HFFc6 (cell line): ENCODE results near the gene ACOT7. TPM values are rescaled to one million over a fixed set of nuclear protein-coding genes. Genes with fewer than 3 reads are reported as not detected.

Source experiments
- DNase-seq: peaks from one replicate; pipeline ENCODE4 v3.0.0-alpha.2; 2018
- H3K27ac Mint-ChIP-seq: 2 replicates; pipeline ENCODE4 v1.8.0; 2020; ENCODE audit warnings: mild to moderate bottlenecking, mixed read lengths
- H3K27me3 Mint-ChIP-seq: 2 replicates; pipeline ENCODE4 v1.8.0; 2021; ENCODE audit warnings: mild to moderate bottlenecking, moderate library complexity, mixed read lengths; ENCODE audit not compliant: insufficient read depth
- H3K36me3 Mint-ChIP-seq: 2 replicates; pipeline ENCODE4 v1.8.0; 2021; ENCODE audit warnings: low read depth, mixed read lengths
- H3K4me1 Mint-ChIP-seq: 2 replicates; pipeline ENCODE4 v1.8.0; 2020; ENCODE audit warnings: low read depth, mixed read lengths
- H3K4me3 Mint-ChIP-seq: 2 replicates; pipeline ENCODE4 v1.8.0; 2020; ENCODE audit warnings: mild to moderate bottlenecking, moderate library complexity, mixed read lengths
- H3K9me3 Mint-ChIP-seq: 2 replicates; pipeline ENCODE4 v1.8.0; 2020; ENCODE audit warnings: mild to moderate bottlenecking, mixed read lengths
- CTCF ChIP-seq: fragments of 200-600 bp; sonication (generic); IDR thresholded peaks from 2 replicates; pipeline ENCODE4 v1.5.0; 2021; ENCODE audit warnings: antibody characterized with exemption, mild to moderate bottlenecking
- total RNA-seq, 6 experiments: library from RNA; stranded (reverse); fragmentation: NEBNext Ultra II Directional; extraction: Animal tissue kit (Norgen Biotek cat#: 25700); gene quantifications; 2 replicates in 1 of 6; 3 replicates in 5 of 6; pipeline ENCODE4 v1.2.3, GENCODE V29; 2021

ACOT7 gene
- total RNA-seq, 6 experiments from 2014 or later = 103 to 125 (median 111) TPM

- TF ChIP-seq CTCF = no peak
- H3K4me3 Mint-ChIP-seq = no peak overlapping the region
- H3K27me3 Mint-ChIP-seq = peaks cover 1% of the 10 kb centered on the region
- H3K27ac Mint-ChIP-seq = no peak overlapping the region
- H3K36me3 Mint-ChIP-seq = no peaks in the 10 kb centered on the region
- no peaks in the 10 kb centered on the region for H3K9me3 Mint-ChIP-seq
- peaks cover 12% of the 10 kb centered on the region for H3K4me1 Mint-ChIP-seq
- no peak for DNase-seq
These were observed 114.5 kb downstream of the ACOT7 start for GRCh38 chr1:6279066-6279465.

GRCh38 chr1:6278263-6278662 is 115.3 kb downstream of the ACOT7 start:
- H3K27ac Mint-ChIP-seq = no peak overlapping the region
- DNase-seq = no peak
- H3K4me3 Mint-ChIP-seq = no peak overlapping the region
- H3K27me3 Mint-ChIP-seq = peaks cover 1% of the 10 kb centered on the region
- TF ChIP-seq CTCF = no peak
- peaks cover 17% of the 10 kb centered on the region for H3K4me1 Mint-ChIP-seq
- H3K9me3 Mint-ChIP-seq = no peaks in the 10 kb centered on the region
- no peaks in the 10 kb centered on the region for H3K36me3 Mint-ChIP-seq

GRCh38 chr1:6276811-6277555 is 116.6 kb downstream of the ACOT7 start:
- no peaks in the 10 kb centered on the region for H3K36me3 Mint-ChIP-seq
- no peak for DNase-seq
- no peak for TF ChIP-seq CTCF
- peaks cover 1% of the 10 kb centered on the region for H3K27me3 Mint-ChIP-seq
- H3K4me1 Mint-ChIP-seq = peaks cover 28% of the 10 kb centered on the region
- H3K4me3 Mint-ChIP-seq = peak overlapping the region; percentile 71; the same call in 1 of the 2 replicates
- H3K9me3 Mint-ChIP-seq = no peaks in the 10 kb centered on the region
- H3K27ac Mint-ChIP-seq = peak overlapping the region; percentile 95

GRCh38 chr1:6275826-6276782 is 117.5 kb downstream of the ACOT7 start:
- Mint-ChIP-seq H3K4me3 (peak overlapping the region; percentile 71), H3K4me1 (peaks cover 36% of the 10 kb centered on the region), H3K27me3 (peaks cover 1% of the 10 kb centered on the region), H3K36me3 (no peaks in the 10 kb centered on the region), H3K27ac (peak overlapping the region; percentile 95), H3K9me3 (no peaks in the 10 kb centered on the region)
- peak; percentile 71 for DNase-seq
- TF ChIP-seq CTCF = no peak

- no peaks in the 10 kb centered on the region for H3K9me3 Mint-ChIP-seq
- peaks cover 38% of the 10 kb centered on the region for H3K4me1 Mint-ChIP-seq
- H3K27ac Mint-ChIP-seq = no peak overlapping the region; the same call in 1 of the 2 replicates
- peaks cover 1% of the 10 kb centered on the region for H3K27me3 Mint-ChIP-seq
- TF ChIP-seq CTCF = no peak
- no peak for DNase-seq
- no peaks in the 10 kb centered on the region for H3K36me3 Mint-ChIP-seq
- no peak overlapping the region for H3K4me3 Mint-ChIP-seq
These were observed 118.9 kb downstream of the ACOT7 start for GRCh38 chr1:6274622-6275139.
